ENCODE results near the gene DTNB. TPM values are rescaled to one million over a fixed set of nuclear protein-coding genes. Genes with fewer than 3 reads are reported as not detected.

Gene DTNB
- total and polyA plus RNA-seq, 9 donors, result 8.0 to 24.9 (median 17.5) TPM

GRCh38 chr2:25401307-25402026, 271.9 kb downstream of the DTNB start:
- no peak for TF ChIP-seq EP300 (IDR thresholded peaks at IDR 0.05)
- Histone ChIP-seq H3K4me3 (no peak overlapping the region), H3K36me3 (no peaks in the 10 kb centered on the region), H3K9me3 (no peaks in the 10 kb centered on the region), H3K4me1 (ENCODE audit: insufficient read depth) (no peaks in the 10 kb centered on the region), H3K27me3 (no peaks in the 10 kb centered on the region), H3K27ac (no peak overlapping the region)
- no peak for DNase-seq
- 61 to 72% (median 71%) methylated on average over 8 of the region's 8 CpGs for WGBS, 3 donors
- intact Hi-C loops (cut with DNase I), result no loop called here

GRCh38 chr2:25400576-25401216, 272.7 kb downstream of the DTNB start:
- no peaks in the 10 kb centered on the region for H3K4me1 ChIP-seq (ENCODE audit: insufficient read depth)
- WGBS, 3 donors, result 89 to 92% (median 91%) methylated on average over 3 of the region's 3 CpGs
- H3K4me3 ChIP-seq, result no peak overlapping the region
- H3K36me3 ChIP-seq, result no peaks in the 10 kb centered on the region
- no peak for DNase-seq
- no peak overlapping the region for H3K27ac ChIP-seq
- intact Hi-C loops (cut with DNase I), result no loop called here
- TF ChIP-seq POLR2A (IDR thresholded peaks at IDR 0.05), result no peak
- H3K9me3 ChIP-seq, result no peaks in the 10 kb centered on the region
- no peaks in the 10 kb centered on the region for H3K27me3 ChIP-seq

- no peaks in the 10 kb centered on the region for H3K4me1 ChIP-seq (ENCODE audit: insufficient read depth)
- WGBS, 3 donors, result 95 to 96% (median 96%) methylated on average over 8 of the region's 8 CpGs
- no peaks in the 10 kb centered on the region for H3K36me3 ChIP-seq
- no peak overlapping the region for H3K4me3 ChIP-seq
- no peak for DNase-seq
- no peaks in the 10 kb centered on the region for H3K27me3 ChIP-seq
- no peak overlapping the region for H3K27ac ChIP-seq
- TF ChIP-seq POLR2A (IDR thresholded peaks at IDR 0.05), result no peak
- intact Hi-C loops (cut with DNase I), result no loop called here
- H3K9me3 ChIP-seq, result no peaks in the 10 kb centered on the region
These were observed 273.2 kb downstream of the DTNB start for GRCh38 chr2:25400169-25400568.

GRCh38 chr2:25398534-25398933, 274.8 kb downstream of the DTNB start:
- Histone ChIP-seq H3K36me3 (no peaks in the 10 kb centered on the region), H3K27ac (no peak overlapping the region), H3K9me3 (no peaks in the 10 kb centered on the region), H3K4me3 (no peak overlapping the region), H3K4me1 (ENCODE audit: insufficient read depth) (no peaks in the 10 kb centered on the region), H3K27me3 (no peaks in the 10 kb centered on the region)
- intact Hi-C loops (cut with DNase I), result no loop called here
- DNase-seq, result no peak
- 87 to 90% (median 87%) methylated on average over 4 of the region's 4 CpGs for WGBS, 3 donors
- TF ChIP-seq POLR2A (IDR thresholded peaks at IDR 0.05), result no peak
- no peak for TF ChIP-seq EP300 (IDR thresholded peaks at IDR 0.05)
- TF ChIP-seq CTCF (IDR thresholded peaks at IDR 0.05), result no peak

GRCh38 chr2:25397777-25398176, 275.6 kb downstream of the DTNB start:
- Histone ChIP-seq H3K4me3 (no peak overlapping the region), H3K9me3 (no peaks in the 10 kb centered on the region), H3K4me1 (ENCODE audit: insufficient read depth) (no peaks in the 10 kb centered on the region), H3K27me3 (no peaks in the 10 kb centered on the region), H3K27ac (no peak overlapping the region), H3K36me3 (no peaks in the 10 kb centered on the region)
- intact Hi-C loops (cut with DNase I), result no loop called here
- TF ChIP-seq EP300 (IDR thresholded peaks at IDR 0.05) (no peak), POLR2A (IDR thresholded peaks at IDR 0.05) (no peak), CTCF (IDR thresholded peaks at IDR 0.05) (no peak)
- WGBS, 3 donors, result 96 to 100% (median 98%) methylated on average over 4 of the region's 4 CpGs
- DNase-seq, result no peak

- no peak overlapping the region for H3K27ac ChIP-seq
- no peaks in the 10 kb centered on the region for H3K36me3 ChIP-seq
- H3K27me3 ChIP-seq, result no peaks in the 10 kb centered on the region
- 94 to 97% (median 95%) methylated on average over 9 of the region's 9 CpGs for WGBS, 3 donors
- no peak for TF ChIP-seq POLR2A (IDR thresholded peaks at IDR 0.05)
- TF ChIP-seq EP300 (IDR thresholded peaks at IDR 0.05), result no peak
- TF ChIP-seq CTCF (IDR thresholded peaks at IDR 0.05), result no peak
- no peaks in the 10 kb centered on the region for H3K9me3 ChIP-seq
- DNase-seq, result no peak
- no peak overlapping the region for H3K4me3 ChIP-seq
- no peaks in the 10 kb centered on the region for H3K4me1 ChIP-seq (ENCODE audit: insufficient read depth)
- intact Hi-C loops (cut with DNase I), result loop anchor here in 1 of 4 donors (10.0 kb wide), 1 partner anchor 126 kb away; no protein-coding TSS in a partner anchor
These were observed 284.2 kb downstream of the DTNB start for GRCh38 chr2:25389161-25389560.

Measured in ovary (tissue), 9 donors.